NCI-H524 (cell line): ENCODE measurements around the gene BHMT.
"Not testable (repeated sequence)": the region's sequence is repeated elsewhere in the genome, so short reads cannot be mapped to it uniquely, and the experiment has no call there.

Experiments used
- DNase-seq, 2 experiments: peaks; one replicate each; lab custom pipeline; 2025; lab: John Stamatoyannopoulos, UW

BHMT gene

GRCh38 chr5:79172269-79172668 lies 60.7 kb downstream of the BHMT start:
- no peak for DNase-seq

- DNase-seq = no peak
Measured at GRCh38 chr5:79173626-79174025, 62.0 kb downstream of the BHMT start.

- not testable (repeated sequence) for DNase-seq
Measured at GRCh38 chr5:79180449-79180848, 68.8 kb downstream of the BHMT start.

- DNase-seq = no peak
Measured at GRCh38 chr5:79181419-79182022, 69.9 kb downstream of the BHMT start.
